Activated CD4-positive, alpha-beta T cell treated with anti-CD3 and anti-CD28 coated beads for 36 hours (primary cell): ENCODE data around the gene MED26. TPM values are rescaled to one million over a fixed set of nuclear protein-coding genes. Genes with fewer than 3 reads are reported as not detected.
A peak's percentile ranks its signal among the peaks of the same experiment; 100 is the strongest.
"Not testable (repeated sequence)": the region's sequence is repeated elsewhere in the genome, so short reads cannot be mapped to it uniquely, and the experiment has no call there.

Experiments used
- ATAC-seq: fragments of 200-7000 bp; cut with Tn5 transposase; one replicate; pipeline ENCODE4 v1.10.0; 2021; ENCODE audit warnings: mild to moderate bottlenecking, moderate library complexity
- CTCF ChIA-PET: fragments of 350-600 bp; sonication (Branson Sonifier 250); formaldehyde crosslinking; loops from one replicate; lab custom pipeline; 2021; ENCODE audit warnings: antibody characterized with exemption; lab: Charles Lee
- POLR2A ChIA-PET: fragments of 350-600 bp; sonication (Branson Sonifier 250); formaldehyde crosslinking; loops from one replicate; lab custom pipeline; 2021; ENCODE audit warnings: antibody characterized with exemption, inconsistent platforms; lab: Charles Lee
- DNase-seq: peaks from one replicate; pipeline ENCODE4 v3.0.0-alpha.2; 2020
- H3K27ac Mint-ChIP-seq: one replicate; pipeline ENCODE4 v1.8.0; 2021; ENCODE audit warnings: mixed read lengths
- H3K27me3 Mint-ChIP-seq: one replicate; pipeline ENCODE4 v1.8.0; 2021; ENCODE audit warnings: mixed read lengths
- H3K36me3 Mint-ChIP-seq: one replicate; pipeline ENCODE4 v1.8.0; 2021; ENCODE audit warnings: low read depth, mixed read lengths
- H3K4me1 Mint-ChIP-seq: one replicate; pipeline ENCODE4 v1.8.0; 2021; ENCODE audit warnings: mixed read lengths
- H3K4me3 Mint-ChIP-seq: one replicate; pipeline ENCODE4 v1.8.0; 2021; ENCODE audit warnings: mild to moderate bottlenecking, moderate library complexity, mixed read lengths
- H3K9me3 Mint-ChIP-seq: one replicate; pipeline ENCODE4 v1.8.0; 2021; ENCODE audit warnings: low read depth, mixed read lengths
- intact Hi-C, 2 experiments: fragments of 100-400 bp; cut with DNase I in 1 of 2; cut with micrococcal nuclease in 1 of 2; formaldehyde crosslinking; loops; one replicate each; pipeline versions ENCODE4 v1.14.2 to v1.15.1; 2022 to 2024; cut with DNase I, micrococcal nuclease
- total RNA-seq, 2 experiments: library from RNA; stranded (reverse); gene quantifications; one replicate each; pipeline ENCODE4 v1.2.3, GENCODE V29; 2021

MED26 gene
- total RNA-seq, 2 experiments from 2014 or later = 13.6 to 14.5 TPM

GRCh38 chr19:16561382-16561781, 66.6 kb downstream of the MED26 start:
- Mint-ChIP-seq H3K36me3 (peaks cover 50% of the 10 kb centered on the region), H3K9me3 (peaks cover 1% of the 10 kb centered on the region), H3K4me1 (peaks cover 12% of the 10 kb centered on the region), H3K27me3 (no peaks in the 10 kb centered on the region), H3K4me3 (no peak overlapping the region), H3K27ac (no peak overlapping the region)
- no peak for ATAC-seq
- intact Hi-C loops = no loop called here
- POLR2A ChIA-PET = no interaction called here
- CTCF ChIA-PET = interaction anchor here (0.6 kb wide), 1 partner anchor 859 kb away, joined by 3 read pairs; no protein-coding TSS in a partner anchor
- DNase-seq = no peak

DNA sequence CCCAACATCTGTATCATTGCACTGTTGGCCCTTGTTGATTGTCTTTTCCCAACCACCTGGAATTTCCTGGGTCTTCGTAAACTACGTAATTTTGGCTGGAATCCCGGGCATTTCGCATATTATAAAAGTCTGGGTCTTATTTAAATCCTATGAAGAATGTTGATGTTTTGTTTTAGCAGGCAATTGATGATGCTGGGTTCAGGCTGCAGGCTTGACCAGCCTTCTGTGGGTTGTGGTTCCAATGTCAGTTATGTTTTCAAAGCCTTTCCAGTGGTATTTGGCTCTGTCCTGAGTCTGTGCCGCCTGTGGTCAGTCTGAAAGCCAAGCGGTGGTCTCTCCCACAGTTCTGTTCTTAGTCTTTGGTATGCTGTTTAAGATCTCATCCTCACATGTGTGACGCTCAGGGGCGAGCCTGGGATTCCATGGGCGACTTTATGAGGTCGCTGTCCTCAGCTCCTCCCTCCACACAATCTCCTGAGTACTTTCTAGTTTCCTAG, 68.2 kb downstream of the MED26 start:
- DNase-seq (no peak), ATAC-seq (no peak)
- ChIA-PET CTCF (no interaction called here), POLR2A (interaction anchor here (0.5 kb wide), 1 partner anchor 165 kb away, joined by 4 read pairs; no protein-coding TSS in a partner anchor)
- intact Hi-C loops = no loop called here
- H3K36me3 Mint-ChIP-seq = peaks cover 54% of the 10 kb centered on the region
- no peak overlapping the region for H3K4me3 Mint-ChIP-seq
- peaks cover 4% of the 10 kb centered on the region for H3K4me1 Mint-ChIP-seq
- H3K9me3 Mint-ChIP-seq = no peaks in the 10 kb centered on the region
- H3K27me3 Mint-ChIP-seq = no peaks in the 10 kb centered on the region
- no peak overlapping the region for H3K27ac Mint-ChIP-seq

GRCh38 chr19:16554776-16555175, 73.2 kb downstream of the MED26 start:
- H3K4me1 Mint-ChIP-seq = peaks cover 7% of the 10 kb centered on the region
- DNase-seq (no peak), ATAC-seq (no peak)
- H3K9me3 Mint-ChIP-seq = no peaks in the 10 kb centered on the region
- H3K36me3 Mint-ChIP-seq = peaks cover 52% of the 10 kb centered on the region
- intact Hi-C loops = no loop called here
- no peaks in the 10 kb centered on the region for H3K27me3 Mint-ChIP-seq
- H3K4me3 Mint-ChIP-seq = no peak overlapping the region
- POLR2A ChIA-PET = no interaction called here
- CTCF ChIA-PET = no interaction called here
- H3K27ac Mint-ChIP-seq = no peak overlapping the region

DNA sequence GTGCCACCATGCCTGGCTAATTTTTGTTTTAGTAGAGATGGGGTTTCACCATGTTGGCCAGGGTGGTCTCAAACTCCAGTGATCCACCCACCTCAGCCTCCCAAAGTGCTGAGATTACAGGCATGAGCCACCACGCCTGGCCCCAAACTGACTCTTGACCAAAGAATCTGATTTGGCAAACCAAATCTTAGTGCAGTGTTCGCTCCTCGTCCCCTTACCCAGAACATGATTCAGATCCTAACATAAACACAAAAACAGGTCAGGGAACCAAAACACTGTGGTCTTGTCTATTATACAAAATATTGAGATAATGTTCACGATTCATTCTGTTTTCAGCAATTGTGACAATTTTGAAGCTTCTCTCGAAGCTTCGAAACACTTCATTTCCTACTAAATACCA, 76.1 kb downstream of the MED26 start:
- DNase-seq, ATAC-seq, H3K27me3 Mint-ChIP-seq, POLR2A ChIA-PET, intact Hi-C loops, H3K27ac Mint-ChIP-seq, H3K4me3 Mint-ChIP-seq, H3K9me3 Mint-ChIP-seq: not testable (repeated sequence)
- CTCF ChIA-PET = interaction anchor here (0.7 kb wide), 1 partner anchor 17 kb away, joined by 3 read pairs; no protein-coding TSS in a partner anchor
- Mint-ChIP-seq H3K4me1 (peaks cover 13% of the 10 kb centered on the region), H3K36me3 (peaks cover 41% of the 10 kb centered on the region)

GRCh38 chr19:16548956-16549355, 79.0 kb downstream of the MED26 start:
- H3K36me3 Mint-ChIP-seq = peaks cover 34% of the 10 kb centered on the region
- CTCF ChIA-PET = no interaction called here
- no peaks in the 10 kb centered on the region for H3K9me3 Mint-ChIP-seq
- POLR2A ChIA-PET = interaction anchor here (0.7 kb wide), 1 partner anchor 1134 kb away, joined by 4 read pairs; no protein-coding TSS in a partner anchor
- ATAC-seq = no peak
- no peak for DNase-seq
- H3K4me1 Mint-ChIP-seq = peaks cover 28% of the 10 kb centered on the region
- H3K27me3 Mint-ChIP-seq = no peaks in the 10 kb centered on the region
- intact Hi-C loops = no loop called here
- no peak overlapping the region for H3K27ac Mint-ChIP-seq
- no peak overlapping the region for H3K4me3 Mint-ChIP-seq

- peak overlapping the region; percentile 37 for H3K4me3 Mint-ChIP-seq
- peak overlapping the region; percentile 37 for H3K27ac Mint-ChIP-seq
- POLR2A ChIA-PET = interaction anchor here (0.6 kb wide), 1 partner anchor 84 kb away, joined by 5 read pairs; the partner anchor contains the start of gene MED26
- no peaks in the 10 kb centered on the region for H3K9me3 Mint-ChIP-seq
- ATAC-seq (no peak), DNase-seq (no peak)
- CTCF ChIA-PET = interaction anchor here (0.6 kb wide), 1 partner anchor 125 kb away, joined by 5 read pairs; no protein-coding TSS in a partner anchor
- H3K36me3 Mint-ChIP-seq = peaks cover 25% of the 10 kb centered on the region
- intact Hi-C loops = loop anchor here in 1 of 2 experiments (5.0 kb wide), 2 partner anchors 347 to 763 kb away; partner anchors contain the start of genes AP1M1, DDA1 and MRPL34
- peaks cover 47% of the 10 kb centered on the region for H3K4me1 Mint-ChIP-seq
- H3K27me3 Mint-ChIP-seq = no peaks in the 10 kb centered on the region
Measured at GRCh38 chr19:16544473-16545231, 83.4 kb downstream of the MED26 start.

- Mint-ChIP-seq H3K4me1 (peaks cover 51% of the 10 kb centered on the region), H3K27ac (peak overlapping the region; percentile 94), H3K4me3 (peak overlapping the region; percentile 98), H3K36me3 (peaks cover 31% of the 10 kb centered on the region)
- CTCF ChIA-PET = interaction anchor here (0.6 to 0.7 kb wide), 2 partner anchors 95 to 161 kb away, joined by 3 to 4 read pairs; no protein-coding TSS in a partner anchor
- POLR2A ChIA-PET = interaction anchor here (0.7 to 2.5 kb wide), 2 partner anchors 28 to 41 kb away, joined by 4 to 9 read pairs; partner anchors contain the start of gene SLC35E1
- not testable (repeated sequence) for DNase-seq, H3K27me3 Mint-ChIP-seq, H3K9me3 Mint-ChIP-seq, ATAC-seq
- intact Hi-C loops = loop anchor here (2.0 to 5.0 kb wide), 3 partner anchors 85 to 764 kb away; partner anchors contain the start of genes AP1M1 (in 1 of the 2), DDA1 (in 1 of the 2), MED26 (in 1 of the 2) and MRPL34 (in 1 of the 2)
Measured at GRCh38 chr19:16543734-16544133, 84.3 kb downstream of the MED26 start.

DNA sequence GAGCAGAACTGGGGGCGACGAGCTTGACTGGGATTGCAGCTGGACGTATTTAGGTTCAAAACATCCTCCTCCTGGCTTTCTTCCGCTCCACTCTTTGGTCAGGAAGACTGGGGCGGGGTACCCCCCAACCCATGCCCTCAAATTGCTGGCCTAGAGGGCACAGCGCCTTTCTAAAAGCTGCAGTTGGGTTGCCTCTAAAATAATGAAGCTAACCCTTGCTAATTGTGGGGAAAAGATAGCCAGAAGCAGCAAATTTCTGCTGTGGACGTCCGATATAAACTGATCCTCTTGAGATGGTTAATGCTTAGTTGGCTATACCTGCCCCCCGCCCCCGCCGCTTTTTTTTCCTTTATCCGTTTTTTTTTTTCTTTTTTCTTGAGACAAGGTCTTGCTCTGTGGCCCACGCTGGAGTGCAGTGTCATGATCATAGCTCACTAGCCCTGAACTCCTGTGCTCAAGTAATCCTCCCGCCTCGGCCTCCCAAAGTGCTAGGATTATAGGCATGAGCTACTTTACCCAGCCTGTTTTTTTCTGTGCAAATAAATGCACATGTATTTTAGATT, 85.0 kb downstream of the MED26 start:
- no peaks in the 10 kb centered on the region for H3K27me3 Mint-ChIP-seq
- peaks cover 37% of the 10 kb centered on the region for H3K36me3 Mint-ChIP-seq
- intact Hi-C loops = loop anchor here (1.0 to 5.0 kb wide), 12 partner anchors 29 to 764 kb away; partner anchors contain the start of genes C19orf44 (in 2 of the 2), CALR3 (in 2 of the 2), MED26 (in 2 of the 2) and SLC35E1 (in 2 of the 2)
- peaks cover 57% of the 10 kb centered on the region for H3K4me1 Mint-ChIP-seq
- H3K27ac Mint-ChIP-seq = peak overlapping the region; percentile 94
- peak overlapping the region; percentile 98 for H3K4me3 Mint-ChIP-seq
- no peaks in the 10 kb centered on the region for H3K9me3 Mint-ChIP-seq
- DNase-seq = peak; percentile 41
- ATAC-seq = no peak
- CTCF ChIA-PET = interaction anchor here (0.5 to 0.7 kb wide), 3 partner anchors 29 to 1972 kb away, joined by 3 to 4 read pairs (median 3); partner anchors contain the start of gene SLC35E1
- POLR2A ChIA-PET = interaction anchor here (0.7 to 2.5 kb wide), 2 partner anchors 29 to 42 kb away, joined by 4 to 9 read pairs; partner anchors contain the start of gene SLC35E1

DNA sequence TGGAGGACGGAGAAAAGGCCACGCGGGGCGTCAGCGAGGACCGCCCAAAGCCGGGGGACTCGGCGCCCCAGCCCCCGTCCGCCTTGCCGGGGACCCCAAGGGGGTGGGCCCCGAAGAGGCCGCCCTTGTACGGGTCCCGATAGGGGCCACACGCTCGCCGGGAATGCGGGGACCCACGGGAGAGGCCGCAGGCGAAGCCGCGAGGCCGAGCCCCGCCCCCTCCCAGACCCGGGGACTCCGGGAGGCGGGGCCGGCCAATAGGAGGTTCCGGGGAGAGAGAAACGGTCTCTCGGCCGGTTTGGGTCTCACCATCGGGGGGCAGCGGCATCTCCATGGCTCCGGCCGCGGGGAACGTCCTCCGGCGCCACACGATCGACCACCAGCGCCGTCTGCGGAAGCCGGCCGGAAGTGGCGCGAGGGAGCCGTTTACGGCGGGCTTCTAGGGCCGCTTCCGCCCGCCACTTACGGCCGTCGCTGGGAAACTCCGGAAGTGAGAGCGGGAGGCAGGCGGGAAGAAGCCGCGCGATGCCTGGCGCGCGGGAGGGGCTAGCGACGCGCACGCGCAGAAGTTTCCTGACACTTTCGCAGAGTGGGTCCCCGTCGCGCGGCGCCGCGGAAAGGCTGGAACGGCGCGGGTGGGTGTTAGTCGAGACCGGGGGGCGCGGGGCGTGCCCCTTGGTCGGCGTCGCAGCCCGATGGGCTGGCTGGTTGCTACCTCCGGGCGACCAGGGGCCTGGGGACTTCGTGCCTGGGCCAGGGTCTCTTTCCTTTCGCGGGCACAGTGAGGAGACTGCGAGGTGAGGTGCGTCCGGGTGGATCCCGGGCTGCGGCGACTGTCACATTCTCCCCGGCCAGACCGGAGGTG, 85.7 kb downstream of the MED26 start, which contains the start of gene CHERP:
Gene CHERP (minus strand): TSS at position 393 of the 865 bp plus-strand sequence. CDS start 59 bp downstream, at position 334.
- POLR2A ChIA-PET = interaction anchor here (0.6 to 2.5 kb wide), 2 partner anchors 42 to 129 kb away, joined by 3 to 9 read pairs; no protein-coding TSS in a partner anchor
- intact Hi-C loops = loop anchor here (1.0 to 5.0 kb wide), 12 partner anchors 30 to 765 kb away; partner anchors contain the start of genes C19orf44 (in 2 of the 2), CALR3 (in 2 of the 2), MED26 (in 2 of the 2) and SLC35E1 (in 2 of the 2)
- peaks cover 63% of the 10 kb centered on the region for H3K4me1 Mint-ChIP-seq

More for the DNA sequence above, 85.7 kb downstream of the MED26 start, which contains the start of gene CHERP:
- H3K36me3 Mint-ChIP-seq = peaks cover 44% of the 10 kb centered on the region
- H3K9me3 Mint-ChIP-seq = no peaks in the 10 kb centered on the region
- CTCF ChIA-PET = interaction anchor here (0.5 to 0.7 kb wide), 4 partner anchors 25 to 146 kb away, joined by 3 to 4 read pairs (median 3); partner anchors contain the start of gene SLC35E1
- H3K4me3 Mint-ChIP-seq = peak within 1 kb of the TSS; percentile 98
- DNase-seq (peak; percentile 97), ATAC-seq (peak; percentile 85)
- H3K27ac Mint-ChIP-seq = peak within 1 kb of the TSS; percentile 94
- no peaks in the 10 kb centered on the region for H3K27me3 Mint-ChIP-seq
